Erythroblast (primary cell): Measurements from ENCODE around the gene SPPL2C.

Experiments
- DNase-seq, 2 experiments: peaks; one replicate each; lab custom pipeline; 2025; lab: John Stamatoyannopoulos, UW
- GATA1 ChIP-seq: IDR thresholded peaks from 2 replicates; pipeline ENCODE4 v1.6.1; 2011; ENCODE audit warnings: low read depth, mild to moderate bottlenecking, control low read depth, low read length, moderate library complexity
- POLR2A ChIP-seq: IDR thresholded peaks from 2 replicates; pipeline ENCODE4 v1.6.1; 2011; ENCODE audit warnings: mild to moderate bottlenecking, low read length

The SPPL2C gene

DNA sequence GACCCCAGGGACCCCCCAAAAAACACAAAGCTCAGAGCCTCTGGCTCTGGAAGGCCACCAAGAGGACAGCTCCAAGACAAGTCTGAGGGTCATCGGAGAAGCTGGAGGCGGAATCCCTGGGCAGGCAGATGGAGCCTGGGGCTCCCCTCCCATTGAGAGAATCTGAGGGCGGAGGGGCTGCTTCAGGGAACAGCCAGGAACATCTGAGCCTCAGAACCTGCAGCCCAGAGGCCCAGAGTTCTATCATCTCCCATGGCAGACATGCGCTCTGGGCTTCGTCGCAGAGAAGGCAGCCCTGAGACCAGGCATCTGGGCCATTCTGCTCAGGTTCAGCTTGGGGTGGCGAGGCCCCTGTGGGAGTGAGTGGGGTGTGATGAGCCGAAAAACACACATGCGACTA, 7.1 kb upstream of the SPPL2C start:
- no peak for TF ChIP-seq GATA1
- TF ChIP-seq POLR2A, result no peak

GRCh38 chr17:45838751-45839295, 5.9 kb upstream of the SPPL2C start:
- TF ChIP-seq GATA1 (no peak), POLR2A (no peak)
- no peak for DNase-seq

More for the DNA sequence above, 7.1 kb upstream of the SPPL2C start:
- no peak for DNase-seq

- TF ChIP-seq POLR2A, result no peak
- TF ChIP-seq GATA1, result no peak
- no peak for DNase-seq
Observed at GRCh38 chr17:45839442-45839841, 5.2 kb upstream of the SPPL2C start.

- TF ChIP-seq GATA1, result no peak
- DNase-seq, result no peak
Observed at GRCh38 chr17:45841186-45841585, 3.5 kb upstream of the SPPL2C start.

GRCh38 chr17:45841883-45842525, 2.7 kb upstream of the SPPL2C start:
- TF ChIP-seq POLR2A (no peak), GATA1 (no peak)
- no peak for DNase-seq

DNA sequence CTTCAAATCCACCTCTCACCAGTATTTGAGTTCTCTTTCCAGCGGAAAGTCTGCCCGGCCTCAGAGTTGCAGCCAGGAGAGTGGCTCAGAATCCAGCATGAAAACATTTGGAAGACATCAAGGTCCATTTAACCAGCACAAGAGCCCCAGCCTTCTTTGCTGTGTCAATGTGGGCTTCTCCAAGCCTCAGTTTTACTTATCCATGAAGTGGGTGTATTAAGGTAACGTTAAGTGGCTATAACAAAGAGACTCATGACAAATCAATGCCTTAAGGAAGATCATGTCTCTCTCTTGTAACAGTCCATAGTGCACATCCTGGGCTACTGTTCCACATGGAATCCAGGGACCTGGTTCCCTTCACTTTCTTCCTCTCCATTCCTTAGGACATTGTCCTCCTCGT, 959 bp upstream of the SPPL2C start:
- DNase-seq, result no peak
- TF ChIP-seq POLR2A, result no peak
- no peak for TF ChIP-seq GATA1

GRCh38 chr17:45845376-45846185, 900 bp downstream of the SPPL2C start:
- DNase-seq, result no peak
- TF ChIP-seq POLR2A (no peak), GATA1 (no peak)

GRCh38 chr17:45846223-45846622, 1.5 kb downstream of the SPPL2C start:
- TF ChIP-seq POLR2A, result no peak
- no peak for TF ChIP-seq GATA1
- no peak for DNase-seq

GRCh38 chr17:45846646-45847045, 2.0 kb downstream of the SPPL2C start:
- TF ChIP-seq GATA1 (no peak), POLR2A (no peak)
- DNase-seq, result no peak

- no peak for DNase-seq
- TF ChIP-seq POLR2A, result no peak
- TF ChIP-seq GATA1, result no peak
Observed at GRCh38 chr17:45847101-45847500, 2.4 kb downstream of the SPPL2C start.

GRCh38 chr17:45847747-45848146, 3.1 kb downstream of the SPPL2C start:
- TF ChIP-seq POLR2A, result no peak
- TF ChIP-seq GATA1, result no peak
- DNase-seq, result no peak

GRCh38 chr17:45848405-45848804, 3.7 kb downstream of the SPPL2C start:
- DNase-seq, result no peak
- TF ChIP-seq POLR2A (no peak), GATA1 (no peak)

- no peak for DNase-seq
- TF ChIP-seq POLR2A, result no peak
- no peak for TF ChIP-seq GATA1
Observed at GRCh38 chr17:45848868-45849535, 4.3 kb downstream of the SPPL2C start.

GRCh38 chr17:45849536-45849990, 4.9 kb downstream of the SPPL2C start:
- no peak for DNase-seq
- TF ChIP-seq POLR2A (no peak), GATA1 (no peak)
